Measurements from ENCODE around the gene CA12. TPM values are rescaled to one million over a fixed set of nuclear protein-coding genes. Genes with fewer than 3 reads are reported as not detected.

Gene CA12
- total and polyA plus RNA-seq, 2 experiments from 2014 or later, result 0.03 TPM; not detected in 1

DNA sequence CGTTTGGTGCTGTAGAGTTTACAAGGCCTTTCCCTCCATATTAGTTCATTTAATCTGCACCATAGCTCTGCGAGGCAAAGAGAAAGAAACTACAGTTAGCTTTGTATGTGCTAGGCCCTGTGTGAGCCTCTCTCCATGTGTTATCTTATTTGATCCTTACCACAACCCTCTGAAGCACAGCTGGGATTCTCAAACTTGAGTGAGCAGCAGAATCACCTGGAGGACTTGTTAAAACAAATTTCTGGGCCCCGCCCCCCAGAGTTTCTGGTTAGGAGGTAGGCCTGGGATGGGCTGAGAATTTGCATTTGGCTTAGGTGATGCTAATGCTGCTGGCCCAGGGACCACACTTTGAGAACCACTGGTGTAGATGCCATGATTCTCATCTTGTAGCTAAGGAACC lies 12.3 kb downstream of the CA12 start:
- TF ChIP-seq, protein P1, sequence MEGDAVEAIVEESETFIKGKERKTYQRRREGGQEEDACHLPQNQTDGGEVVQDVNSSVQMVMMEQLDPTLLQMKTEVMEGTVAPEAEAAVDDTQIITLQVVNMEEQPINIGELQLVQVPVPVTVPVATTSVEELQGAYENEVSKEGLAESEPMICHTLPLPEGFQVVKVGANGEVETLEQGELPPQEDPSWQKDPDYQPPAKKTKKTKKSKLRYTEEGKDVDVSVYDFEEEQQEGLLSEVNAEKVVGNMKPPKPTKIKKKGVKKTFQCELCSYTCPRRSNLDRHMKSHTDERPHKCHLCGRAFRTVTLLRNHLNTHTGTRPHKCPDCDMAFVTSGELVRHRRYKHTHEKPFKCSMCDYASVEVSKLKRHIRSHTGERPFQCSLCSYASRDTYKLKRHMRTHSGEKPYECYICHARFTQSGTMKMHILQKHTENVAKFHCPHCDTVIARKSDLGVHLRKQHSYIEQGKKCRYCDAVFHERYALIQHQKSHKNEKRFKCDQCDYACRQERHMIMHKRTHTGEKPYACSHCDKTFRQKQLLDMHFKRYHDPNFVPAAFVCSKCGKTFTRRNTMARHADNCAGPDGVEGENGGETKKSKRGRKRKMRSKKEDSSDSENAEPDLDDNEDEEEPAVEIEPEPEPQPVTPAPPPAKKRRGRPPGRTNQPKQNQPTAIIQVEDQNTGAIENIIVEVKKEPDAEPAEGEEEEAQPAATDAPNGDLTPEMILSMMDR (IDR thresholded peaks at IDR 0.05; ENCODE audit: low read depth, low read length), result no peak
- Histone ChIP-seq H3K36me3 (no peaks in the 10 kb centered on the region), H3K27ac (no peak overlapping the region), H3K4me1 (ENCODE audit: low read depth) (no peaks in the 10 kb centered on the region), H3K27me3 (no peaks in the 10 kb centered on the region), H3K4me3 (no peak overlapping the region), H3K9me3 (ENCODE audit: low read depth) (no peaks in the 10 kb centered on the region)
- no peak for DNase-seq (ENCODE audit: low read depth in 1 of 2, low spot score in 1 of 2)

DNA sequence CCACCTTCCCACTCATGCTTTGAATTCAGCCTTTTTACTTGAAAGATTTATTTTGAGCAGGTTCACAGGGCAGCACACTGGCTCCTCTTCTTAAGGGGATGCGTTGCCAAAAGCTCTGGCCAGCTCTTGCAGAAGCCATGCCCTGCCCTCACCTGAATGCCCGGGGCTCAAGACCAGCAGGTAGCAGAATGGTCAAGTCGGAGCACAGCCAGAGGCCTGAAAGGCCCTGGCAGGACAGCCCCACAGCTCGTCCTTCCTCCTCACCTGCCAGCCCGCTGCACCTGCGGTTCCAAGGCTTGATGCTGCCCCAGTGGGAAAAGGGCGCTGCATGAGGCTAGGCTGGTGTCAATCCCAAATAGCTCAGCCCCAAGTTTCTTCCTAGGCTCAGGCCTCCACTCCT lies 13.1 kb downstream of the CA12 start:
- DNase-seq (ENCODE audit: low read depth in 1 of 2, low spot score in 1 of 2), result no peak
- TF ChIP-seq, protein P1 (IDR thresholded peaks at IDR 0.05; ENCODE audit: low read depth, low read length), result no peak
- Histone ChIP-seq H3K36me3 (no peaks in the 10 kb centered on the region), H3K27me3 (no peaks in the 10 kb centered on the region), H3K4me3 (no peak overlapping the region), H3K4me1 (ENCODE audit: low read depth) (no peaks in the 10 kb centered on the region), H3K9me3 (ENCODE audit: low read depth) (no peaks in the 10 kb centered on the region), H3K27ac (no peak overlapping the region)

DNA sequence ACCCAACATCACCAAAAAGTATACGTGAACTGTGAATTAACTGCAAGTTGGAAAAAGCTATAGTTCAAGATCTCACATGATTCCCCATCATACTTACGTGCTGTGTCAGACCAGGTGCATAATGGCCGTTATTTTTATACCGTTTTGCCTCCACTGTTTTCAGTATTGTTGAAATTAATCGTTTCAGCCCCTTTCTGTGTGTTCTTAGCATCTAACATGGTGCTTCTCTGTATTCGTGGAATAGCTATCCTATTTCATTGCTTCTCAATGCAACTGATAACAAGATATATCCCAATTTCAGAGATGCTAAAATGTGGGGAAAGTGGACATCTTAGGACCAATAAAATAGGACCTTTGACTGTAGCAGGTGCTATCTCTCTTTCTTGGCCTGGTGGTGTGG lies 13.7 kb downstream of the CA12 start:
- Histone ChIP-seq H3K27me3 (no peaks in the 10 kb centered on the region), H3K36me3 (no peaks in the 10 kb centered on the region), H3K27ac (no peak overlapping the region), H3K4me1 (ENCODE audit: low read depth) (no peaks in the 10 kb centered on the region), H3K4me3 (no peak overlapping the region), H3K9me3 (ENCODE audit: low read depth) (no peaks in the 10 kb centered on the region)
- TF ChIP-seq, protein P1 (IDR thresholded peaks at IDR 0.05; ENCODE audit: low read depth, low read length), result no peak
- DNase-seq (ENCODE audit: low read depth in 1 of 2, low spot score in 1 of 2), result no peak

DNA sequence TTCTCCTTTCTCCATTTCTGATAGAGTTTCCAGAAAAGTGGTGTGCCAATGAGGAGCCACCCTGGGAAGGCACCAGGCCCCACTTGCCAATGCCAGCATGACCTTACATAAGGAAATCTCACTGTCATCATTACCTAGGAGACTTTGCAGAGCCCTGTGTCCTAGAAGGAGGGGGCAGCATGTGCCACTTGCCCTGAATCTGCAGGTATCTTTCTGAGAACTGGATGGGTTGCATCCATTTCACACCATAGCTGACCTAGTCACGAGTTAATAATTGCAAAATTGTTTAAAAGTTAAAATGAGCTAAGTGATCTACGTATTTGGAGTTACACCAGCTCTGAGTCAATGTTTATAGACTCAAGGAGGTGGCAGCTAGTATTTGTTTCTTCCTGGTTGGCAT lies 14.3 kb downstream of the CA12 start:
- Histone ChIP-seq H3K4me1 (ENCODE audit: low read depth) (no peaks in the 10 kb centered on the region), H3K27me3 (no peaks in the 10 kb centered on the region), H3K36me3 (no peaks in the 10 kb centered on the region), H3K27ac (no peak overlapping the region), H3K9me3 (ENCODE audit: low read depth) (no peaks in the 10 kb centered on the region), H3K4me3 (no peak overlapping the region)
- no peak for DNase-seq (ENCODE audit: low read depth in 1 of 2, low spot score in 1 of 2)
- TF ChIP-seq, protein P1 (IDR thresholded peaks at IDR 0.05; ENCODE audit: low read depth, low read length), result no peak

DNA sequence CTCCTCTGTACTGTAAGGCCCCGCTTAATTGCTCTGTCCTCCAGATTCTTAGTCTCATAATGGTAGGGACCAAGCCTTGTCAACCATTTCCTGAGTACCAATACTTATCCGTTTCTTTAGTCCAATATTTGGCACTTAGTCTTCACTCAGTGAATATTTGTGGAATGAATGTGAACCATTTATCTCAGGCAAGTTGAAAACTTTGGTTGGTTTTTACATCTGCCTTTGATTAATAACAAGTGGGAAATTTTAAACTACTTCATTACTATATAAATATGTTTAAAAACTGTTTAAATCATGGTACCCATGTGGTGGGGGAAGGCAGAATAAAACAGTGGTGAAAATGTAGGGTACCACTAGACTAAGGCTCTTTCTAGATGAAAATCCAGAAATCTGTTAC lies 15.2 kb downstream of the CA12 start:
- H3K9me3 ChIP-seq (ENCODE audit: low read depth), result no peaks in the 10 kb centered on the region
- no peaks in the 10 kb centered on the region for H3K4me1 ChIP-seq (ENCODE audit: low read depth)
- no peak for DNase-seq (ENCODE audit: low read depth in 1 of 2, low spot score in 1 of 2)
- TF ChIP-seq, protein P1 (IDR thresholded peaks at IDR 0.05; ENCODE audit: low read depth, low read length), result no peak
- H3K4me3 ChIP-seq, result no peak overlapping the region
- no peaks in the 10 kb centered on the region for H3K36me3 ChIP-seq
- H3K27ac ChIP-seq, result no peak overlapping the region
- H3K27me3 ChIP-seq, result no peaks in the 10 kb centered on the region

DNA sequence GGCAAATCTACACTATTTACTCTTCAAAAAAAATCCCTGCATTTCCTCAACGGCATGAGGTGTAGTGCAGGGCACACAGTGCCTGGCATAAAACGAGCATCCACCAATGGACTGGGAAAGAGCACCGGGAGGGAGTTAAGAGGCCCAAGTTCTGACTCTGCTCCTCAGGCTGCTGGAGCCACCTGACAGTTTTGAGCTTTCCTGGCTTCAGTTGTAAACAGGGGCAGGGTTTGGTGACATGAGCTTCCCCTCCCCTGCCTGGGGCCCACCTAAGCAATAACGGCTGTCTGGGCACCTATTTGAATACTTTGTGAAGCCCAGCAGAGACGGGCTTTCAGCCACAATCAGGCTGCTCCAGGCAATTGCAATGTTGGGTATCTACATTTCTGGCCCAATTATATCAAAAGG lies 16.4 kb downstream of the CA12 start:
- TF ChIP-seq, protein P1 (IDR thresholded peaks at IDR 0.05; ENCODE audit: low read depth, low read length), result no peak
- no peak for DNase-seq (ENCODE audit: low read depth in 1 of 2, low spot score in 1 of 2)

More for the DNA sequence above, 16.4 kb downstream of the CA12 start:
- no peak overlapping the region for H3K27ac ChIP-seq
- no peak overlapping the region for H3K4me3 ChIP-seq
- no peaks in the 10 kb centered on the region for H3K9me3 ChIP-seq (ENCODE audit: low read depth)
- no peaks in the 10 kb centered on the region for H3K27me3 ChIP-seq
- H3K36me3 ChIP-seq, result no peaks in the 10 kb centered on the region
- no peaks in the 10 kb centered on the region for H3K4me1 ChIP-seq (ENCODE audit: low read depth)

Measured in cardiac muscle cell (in vitro differentiated cells and primary cell).